HepG2 (cell line): ENCODE measurements around the gene RASSF4. TPM values are rescaled to one million over a fixed set of nuclear protein-coding genes. Genes with fewer than 3 reads are reported as not detected.

Experiments
- ARNTL ChIP-seq: sonication (generic); formaldehyde crosslinking; IDR thresholded peaks from 2 replicates; pipeline ENCODE4 v1.4.0; 2020; ENCODE audit warnings: mild to moderate bottlenecking, missing genetic modification reagents
- ATRX ChIP-seq: sonication (generic); formaldehyde crosslinking; IDR thresholded peaks from 2 replicates; pipeline ENCODE4 v1.4.0; 2020; ENCODE audit warnings: missing genetic modification reagents, borderline replicate concordance
- CEBPB ChIP-seq: IDR thresholded peaks from 2 replicates; pipeline ENCODE4 v1.6.1; 2011; ENCODE audit warnings: low read depth, low read length, improper control_type of control experiment, borderline replicate concordance
- GATAD2A ChIP-seq: IDR thresholded peaks from 2 replicates; pipeline ENCODE4 v1.6.1; 2016
- HOXA5 ChIP-seq: sonication (generic); formaldehyde crosslinking; IDR thresholded peaks from 2 replicates; pipeline ENCODE4 v1.4.0; 2020; ENCODE audit warnings: missing genetic modification reagents
- MXD3 ChIP-seq: IDR thresholded peaks from 2 replicates; pipeline ENCODE4 v1.6.1; 2016; ENCODE audit warnings: mild to moderate bottlenecking, missing biosample characterization, missing genetic modification reagents
- SMAD3 ChIP-seq: sonication (generic); formaldehyde crosslinking; IDR thresholded peaks from 2 replicates; pipeline ENCODE4 v1.4.0; 2020; ENCODE audit warnings: missing genetic modification reagents
- SP5 ChIP-seq: IDR thresholded peaks from 2 replicates; pipeline ENCODE4 v1.6.1; 2016; ENCODE audit warnings: low read depth, borderline replicate concordance
- STAT6 ChIP-seq: sonication (generic); formaldehyde crosslinking; IDR thresholded peaks from 2 replicates; pipeline ENCODE4 v1.4.0; 2020; ENCODE audit warnings: missing genetic modification reagents, mild to moderate bottlenecking, borderline replicate concordance
- U2AF2 ChIP-seq: fragments of 200-400 bp; formaldehyde crosslinking; IDR thresholded peaks from 2 replicates; pipeline ENCODE4 v1.6.1; 2017; ENCODE audit warnings: low read depth, mild to moderate bottlenecking, low read length
- ZFX ChIP-seq: sonication (generic); formaldehyde crosslinking; IDR thresholded peaks from 2 replicates; pipeline ENCODE4 v1.4.0; 2020; ENCODE audit warnings: mild to moderate bottlenecking, low read depth, missing genetic modification reagents, moderate library complexity
- ZNF121 ChIP-seq: sonication (generic); formaldehyde crosslinking; IDR thresholded peaks from 2 replicates; pipeline ENCODE4 v1.5.0; 2020; ENCODE audit warnings: mild to moderate bottlenecking, missing genetic modification reagents
- ZNF160 ChIP-seq: sonication (generic); formaldehyde crosslinking; IDR thresholded peaks from 2 replicates; pipeline ENCODE4 v1.8.0; 2022; ENCODE audit warnings: mild to moderate bottlenecking, inconsistent platforms, missing genetic modification reagents
- ZNF3 ChIP-seq: IDR thresholded peaks from 2 replicates; pipeline ENCODE4 v1.7.0; 2017; ENCODE audit warnings: inconsistent platforms
- ZNF331 ChIP-seq: sonication (generic); formaldehyde crosslinking; IDR thresholded peaks from 2 replicates; pipeline ENCODE4 v1.4.0; 2020; ENCODE audit warnings: missing genetic modification reagents
- ZNF747 ChIP-seq: sonication (generic); formaldehyde crosslinking; IDR thresholded peaks from 2 replicates; pipeline ENCODE4 v1.8.1; 2023; ENCODE audit warnings: missing genetic modification reagents, mild to moderate bottlenecking, borderline replicate concordance
- polyA plus RNA-seq, 8 experiments: library from polyadenylated mRNA; depleted of rRNA in 3 of 8; stranded (reverse) in 7 of 8; unstranded in 1 of 8; fragments of >200 nt; fragmentation: Illumina TruSeq in 4 of 8; extraction: Trizol in 4 of 8; gene quantifications; 2 replicates each; pipeline versions ENCODE4 v1.2.1 to v1.2.3, GENCODE V29; 2011 to 2016; ENCODE audit warnings: low read depth in 4 of 8, missing spikeins in 1 of 8, mixed read lengths in 1 of 8; ENCODE audit not compliant: insufficient read depth in 1 of 8
- total RNA-seq, 5 experiments: library from RNA; depleted of rRNA; stranded (reverse); fragments of >200 nt; fragmentation: Illumina TruSeq; extraction: Trizol; gene quantifications; 2 replicates each; pipeline ENCODE4 v1.2.3, GENCODE V29; 2016; ENCODE audit warnings: low read depth in 1 of 5
- TF ChIP-seq, protein P1 (sequence below): IDR thresholded peaks from 2 replicates; pipeline ENCODE4 v1.6.1; 2016
- TF ChIP-seq, protein P2 (sequence below): sonication (generic); formaldehyde crosslinking; conservative IDR thresholded peaks from 2 replicates; pipeline ENCODE4 v1.8.1; 2023; ENCODE audit warnings: missing genetic modification reagents
- TF ChIP-seq, protein P3 (sequence below): sonication (generic); formaldehyde crosslinking; IDR thresholded peaks from 2 replicates; pipeline ENCODE4 v1.5.1; 2020; ENCODE audit warnings: missing genetic modification reagents, mild to moderate bottlenecking, borderline replicate concordance
- TF ChIP-seq, protein P4 (sequence below): sonication (generic); formaldehyde crosslinking; IDR thresholded peaks from 2 replicates; pipeline ENCODE4 v1.8.0; 2022; ENCODE audit warnings: mild to moderate bottlenecking, missing genetic modification reagents, borderline replicate concordance
- TF ChIP-seq, protein P5 (sequence below): IDR thresholded peaks from 2 replicates; pipeline ENCODE4 v1.6.1; 2016; ENCODE audit warnings: low read depth, borderline replicate concordance

RASSF4 gene
- total and polyA plus RNA-seq, 2 of the 13 experiments (the other 11 are each of a cell fraction or from before 2014, with no cell fraction given) = 34.0 to 51.7 TPM

DNA sequence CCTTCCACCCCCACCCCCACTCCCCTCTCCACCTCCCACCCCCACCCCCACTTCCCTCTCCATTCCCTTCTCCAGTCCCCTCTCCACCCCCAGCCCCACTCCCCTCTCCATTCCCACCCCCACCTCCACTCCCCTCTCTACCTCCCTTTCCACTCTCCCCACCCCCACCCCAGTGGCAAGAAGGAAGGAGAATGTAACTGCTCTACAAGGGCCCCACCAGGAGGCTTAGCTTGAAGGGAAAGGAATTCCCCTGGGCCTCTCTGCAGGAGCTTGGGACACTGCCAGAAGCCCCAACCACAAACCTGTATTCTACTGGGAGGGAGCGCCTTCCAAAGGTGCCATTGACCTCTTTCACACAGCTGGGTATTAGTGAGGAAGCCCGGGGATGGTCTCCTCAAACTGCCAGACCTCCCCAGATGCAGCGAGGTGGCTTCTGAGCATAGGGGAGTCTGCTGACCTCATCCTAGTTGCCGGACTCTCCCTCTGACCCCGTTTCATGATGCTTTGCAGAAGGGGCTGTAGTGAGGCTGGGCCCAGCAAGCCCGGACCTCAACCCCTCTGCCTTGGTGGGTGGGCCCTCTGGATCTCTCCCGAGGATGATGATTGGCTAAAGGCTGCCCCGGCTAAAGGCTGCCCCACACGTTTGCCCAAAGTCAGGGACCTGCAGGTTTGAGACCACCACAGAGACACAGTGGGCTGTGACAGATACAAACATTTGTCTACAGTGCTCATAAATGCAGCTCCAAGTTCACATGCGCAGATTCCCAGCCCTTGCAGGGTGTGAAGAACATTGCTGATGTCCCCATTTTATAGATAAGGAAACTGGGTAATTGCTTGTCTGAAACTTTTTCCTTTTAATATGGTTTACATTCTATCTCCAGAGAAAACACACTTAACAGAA is 16.1 kb downstream of the RASSF4 start (continued):
- TF ChIP-seq ZNF747 = peak; percentile 80
- no peak; the same call in 1 of the 2 replicates for TF ChIP-seq ARNTL (CRISPR knock-in tag)
- TF ChIP-seq, protein P1, sequence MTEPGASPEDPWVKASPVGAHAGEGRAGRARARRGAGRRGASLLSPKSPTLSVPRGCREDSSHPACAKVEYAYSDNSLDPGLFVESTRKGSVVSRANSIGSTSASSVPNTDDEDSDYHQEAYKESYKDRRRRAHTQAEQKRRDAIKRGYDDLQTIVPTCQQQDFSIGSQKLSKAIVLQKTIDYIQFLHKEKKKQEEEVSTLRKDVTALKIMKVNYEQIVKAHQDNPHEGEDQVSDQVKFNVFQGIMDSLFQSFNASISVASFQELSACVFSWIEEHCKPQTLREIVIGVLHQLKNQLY (CRISPR knock-in tag) = no peak
- peak; percentile 76; the same call in 1 of the 2 replicates for TF ChIP-seq ZNF121 (CRISPR knock-in tag)
- TF ChIP-seq ZNF3 (CRISPR knock-in tag) = no peak
- no peak for TF ChIP-seq SP5 (CRISPR knock-in tag)
- TF ChIP-seq, protein P2, sequence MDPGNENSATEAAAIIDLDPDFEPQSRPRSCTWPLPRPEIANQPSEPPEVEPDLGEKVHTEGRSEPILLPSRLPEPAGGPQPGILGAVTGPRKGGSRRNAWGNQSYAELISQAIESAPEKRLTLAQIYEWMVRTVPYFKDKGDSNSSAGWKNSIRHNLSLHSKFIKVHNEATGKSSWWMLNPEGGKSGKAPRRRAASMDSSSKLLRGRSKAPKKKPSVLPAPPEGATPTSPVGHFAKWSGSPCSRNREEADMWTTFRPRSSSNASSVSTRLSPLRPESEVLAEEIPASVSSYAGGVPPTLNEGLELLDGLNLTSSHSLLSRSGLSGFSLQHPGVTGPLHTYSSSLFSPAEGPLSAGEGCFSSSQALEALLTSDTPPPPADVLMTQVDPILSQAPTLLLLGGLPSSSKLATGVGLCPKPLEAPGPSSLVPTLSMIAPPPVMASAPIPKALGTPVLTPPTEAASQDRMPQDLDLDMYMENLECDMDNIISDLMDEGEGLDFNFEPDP = no peak
- TF ChIP-seq HOXA5 = no peak; the same call in 1 of the 2 replicates
- no peak for TF ChIP-seq CEBPB
- TF ChIP-seq SMAD3 (CRISPR knock-in tag) = no peak; the same call in 1 of the 2 replicates
- no peak for TF ChIP-seq MXD3 (CRISPR knock-in tag)
- no peak for TF ChIP-seq ATRX
- TF ChIP-seq ZNF331 (CRISPR knock-in tag) = peak; percentile 38
- TF ChIP-seq, protein P3, sequence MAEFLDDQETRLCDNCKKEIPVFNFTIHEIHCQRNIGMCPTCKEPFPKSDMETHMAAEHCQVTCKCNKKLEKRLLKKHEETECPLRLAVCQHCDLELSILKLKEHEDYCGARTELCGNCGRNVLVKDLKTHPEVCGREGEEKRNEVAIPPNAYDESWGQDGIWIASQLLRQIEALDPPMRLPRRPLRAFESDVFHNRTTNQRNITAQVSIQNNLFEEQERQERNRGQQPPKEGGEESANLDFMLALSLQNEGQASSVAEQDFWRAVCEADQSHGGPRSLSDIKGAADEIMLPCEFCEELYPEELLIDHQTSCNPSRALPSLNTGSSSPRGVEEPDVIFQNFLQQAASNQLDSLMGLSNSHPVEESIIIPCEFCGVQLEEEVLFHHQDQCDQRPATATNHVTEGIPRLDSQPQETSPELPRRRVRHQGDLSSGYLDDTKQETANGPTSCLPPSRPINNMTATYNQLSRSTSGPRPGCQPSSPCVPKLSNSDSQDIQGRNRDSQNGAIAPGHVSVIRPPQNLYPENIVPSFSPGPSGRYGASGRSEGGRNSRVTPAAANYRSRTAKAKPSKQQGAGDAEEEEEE = peak; percentile 18; the same call in 1 of the 2 replicates
- TF ChIP-seq, protein P4, sequence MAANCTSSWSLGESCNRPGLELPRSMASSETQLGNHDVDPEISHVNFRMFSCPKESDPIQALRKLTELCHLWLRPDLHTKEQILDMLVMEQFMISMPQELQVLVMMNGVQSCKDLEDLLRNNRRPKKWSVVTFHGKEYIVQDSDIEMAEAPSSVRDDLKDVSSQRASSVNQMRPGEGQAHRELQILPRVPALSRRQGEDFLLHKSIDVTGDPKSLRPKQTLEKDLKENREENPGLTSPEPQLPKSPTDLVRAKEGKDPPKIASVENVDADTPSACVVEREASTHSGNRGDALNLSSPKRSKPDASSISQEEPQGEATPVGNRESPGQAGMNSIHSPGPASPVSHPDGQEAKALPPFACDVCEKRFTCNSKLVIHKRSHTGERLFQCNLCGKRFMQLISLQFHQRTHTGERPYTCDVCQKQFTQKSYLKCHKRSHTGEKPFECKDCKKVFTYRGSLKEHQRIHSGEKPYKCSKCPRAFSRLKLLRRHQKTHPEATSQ = no peak
- no peak for TF ChIP-seq GATAD2A
- no peak for TF ChIP-seq STAT6 (CRISPR knock-in tag)
- TF ChIP-seq U2AF2 = no peak
- peak; percentile 21; the same call in 1 of the 2 replicates for TF ChIP-seq ZFX
- TF ChIP-seq ZNF160 (CRISPR knock-in tag) = no peak
- TF ChIP-seq, protein P5, sequence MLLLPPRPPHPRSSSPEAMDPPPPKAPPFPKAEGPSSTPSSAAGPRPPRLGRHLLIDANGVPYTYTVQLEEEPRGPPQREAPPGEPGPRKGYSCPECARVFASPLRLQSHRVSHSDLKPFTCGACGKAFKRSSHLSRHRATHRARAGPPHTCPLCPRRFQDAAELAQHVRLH (CRISPR knock-in tag) = no peak
